D721Med (cell line): ENCODE data around the gene MTG2.

Experiments
- DNase-seq: peaks from one replicate; pipeline ENCODE4 v3.0.0; 2011; ENCODE audit warnings: low spot score; ENCODE audit not compliant: insufficient read length
- FAIRE-seq: peaks from 2 replicates; lab custom pipeline; 2011; peaks lifted over from hg19 to GRCh38; lab: Jason Lieb, UNC
- TF ChIP-seq, protein P1 (sequence below): IDR thresholded peaks from 2 replicates; pipeline ENCODE4 v1.5.1; 2012; ENCODE audit warnings: mild to moderate bottlenecking, control low read depth; ENCODE audit not compliant: insufficient read depth; ENCODE audit errors: missing control alignments

Gene MTG2

GRCh38 chr20:62178316-62179161 is 4.3 kb upstream of the MTG2 start:
- TF ChIP-seq, protein P1, sequence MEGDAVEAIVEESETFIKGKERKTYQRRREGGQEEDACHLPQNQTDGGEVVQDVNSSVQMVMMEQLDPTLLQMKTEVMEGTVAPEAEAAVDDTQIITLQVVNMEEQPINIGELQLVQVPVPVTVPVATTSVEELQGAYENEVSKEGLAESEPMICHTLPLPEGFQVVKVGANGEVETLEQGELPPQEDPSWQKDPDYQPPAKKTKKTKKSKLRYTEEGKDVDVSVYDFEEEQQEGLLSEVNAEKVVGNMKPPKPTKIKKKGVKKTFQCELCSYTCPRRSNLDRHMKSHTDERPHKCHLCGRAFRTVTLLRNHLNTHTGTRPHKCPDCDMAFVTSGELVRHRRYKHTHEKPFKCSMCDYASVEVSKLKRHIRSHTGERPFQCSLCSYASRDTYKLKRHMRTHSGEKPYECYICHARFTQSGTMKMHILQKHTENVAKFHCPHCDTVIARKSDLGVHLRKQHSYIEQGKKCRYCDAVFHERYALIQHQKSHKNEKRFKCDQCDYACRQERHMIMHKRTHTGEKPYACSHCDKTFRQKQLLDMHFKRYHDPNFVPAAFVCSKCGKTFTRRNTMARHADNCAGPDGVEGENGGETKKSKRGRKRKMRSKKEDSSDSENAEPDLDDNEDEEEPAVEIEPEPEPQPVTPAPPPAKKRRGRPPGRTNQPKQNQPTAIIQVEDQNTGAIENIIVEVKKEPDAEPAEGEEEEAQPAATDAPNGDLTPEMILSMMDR = no peak
- FAIRE-seq (no peak), DNase-seq (no peak)

GRCh38 chr20:62179162-62179504 is 3.7 kb upstream of the MTG2 start:
- DNase-seq (no peak), FAIRE-seq (no peak)
- TF ChIP-seq, protein P1 = no peak

- no peak for FAIRE-seq
- TF ChIP-seq, protein P1 = no peak
- no peak for DNase-seq
These were observed 1.0 kb upstream of the MTG2 start for GRCh38 chr20:62181808-62182207.

- DNase-seq (no peak), FAIRE-seq (no peak)
- TF ChIP-seq, protein P1 = no peak
These were observed 756 bp downstream of the MTG2 start for GRCh38 chr20:62183426-62184142.

DNA sequence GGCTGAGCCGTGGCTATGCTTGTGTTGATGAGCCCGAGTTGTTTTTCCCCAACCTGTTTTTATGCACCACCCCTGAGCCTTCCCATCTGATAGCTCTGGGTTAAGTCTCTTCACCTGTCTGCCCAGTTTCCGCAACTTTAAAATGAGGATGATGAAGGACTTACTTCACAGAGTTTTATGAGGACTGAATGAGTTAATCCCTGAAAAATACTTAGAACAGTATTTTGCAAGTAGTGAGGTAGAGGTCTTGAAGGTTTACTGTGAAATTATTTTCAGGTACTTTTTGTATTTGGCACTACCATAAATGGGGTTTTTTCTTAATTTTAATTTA is 3.2 kb downstream of the MTG2 start:
- no peak for FAIRE-seq
- DNase-seq = no peak
- TF ChIP-seq, protein P1 = no peak

GRCh38 chr20:62186887-62187866 is 4.3 kb downstream of the MTG2 start:
- DNase-seq = no peak
- no peak for FAIRE-seq

More at GRCh38 chr20:62186887-62187866, 4.3 kb downstream of the MTG2 start:
- TF ChIP-seq, protein P1 = no peak
